Activated CD4-positive, alpha-beta T cell treated with anti-CD3 and anti-CD28 coated beads, Interleukin-10, Interleukin-2, amounts not matched to agents 100 ng/mL and 50 ng/mL, durations not matched to agents 16 hours and 8 hours (primary cell): ENCODE data around the gene NDUFA1.
"Not testable (repeated sequence)": the region's sequence is repeated elsewhere in the genome, so short reads cannot be mapped to it uniquely, and the experiment has no call there.

ENCODE experiments used
- DNase-seq: peaks from one replicate; pipeline ENCODE4 v3.0.0-alpha.2; 2020

Gene NDUFA1

DNA sequence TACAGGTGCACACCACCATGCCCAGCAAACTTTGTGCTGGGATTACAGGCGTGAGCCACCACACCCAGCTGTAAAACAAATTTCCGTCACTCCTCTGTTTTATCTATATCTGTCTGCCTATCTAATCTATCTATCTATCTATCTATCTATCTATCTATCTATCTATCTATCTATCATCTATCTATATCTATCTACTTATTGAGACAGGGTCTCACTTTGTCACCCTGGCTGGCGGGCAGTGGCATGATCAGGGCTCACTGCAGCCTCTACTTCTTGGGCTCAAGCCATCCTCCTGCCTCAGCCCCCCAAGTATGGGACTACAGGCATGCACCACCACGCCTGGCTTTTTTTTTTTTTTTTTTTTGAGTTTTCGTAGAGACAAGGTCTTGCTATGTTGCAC is 44.7 kb downstream of the NDUFA1 start:
- no peak for DNase-seq

GRCh38 chrX:119917877-119918276 is 46.2 kb downstream of the NDUFA1 start:
- DNase-seq: no peak

DNA sequence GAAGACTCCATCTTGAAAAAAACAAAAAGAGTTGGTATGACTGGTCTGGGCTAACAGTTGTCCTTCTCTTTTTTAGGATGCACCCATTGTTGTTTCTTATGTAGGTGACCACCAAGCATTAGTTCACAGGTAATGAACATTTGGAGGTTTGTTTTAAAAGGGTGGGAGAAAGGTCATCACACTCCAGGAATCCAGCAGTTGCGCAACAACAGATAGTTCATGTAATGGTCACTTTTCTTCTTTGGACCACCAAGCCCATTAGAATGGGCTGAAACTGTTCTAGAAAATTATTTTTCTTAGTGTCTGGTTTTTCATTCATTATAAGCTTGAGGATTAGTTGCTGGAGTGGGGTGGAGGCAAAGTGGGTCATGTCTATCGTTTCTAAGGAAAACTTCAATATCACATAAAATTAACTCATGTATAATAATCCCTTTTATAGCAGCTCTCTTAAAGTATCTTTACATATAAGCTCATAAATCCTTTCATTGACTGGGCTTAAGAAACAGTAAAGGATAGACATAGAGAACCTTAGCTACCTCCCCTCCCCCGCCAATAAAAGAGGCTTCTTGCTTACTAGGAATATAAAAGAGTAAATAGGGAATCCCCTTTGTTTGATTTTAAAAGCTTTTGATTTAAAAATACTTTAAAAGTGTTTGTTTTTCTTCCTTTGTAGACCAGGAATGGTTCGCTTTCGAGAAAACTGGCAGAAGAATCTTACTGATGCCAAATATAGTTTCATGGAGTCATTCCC is 48.4 kb downstream of the NDUFA1 start:
- DNase-seq: no peak

DNA sequence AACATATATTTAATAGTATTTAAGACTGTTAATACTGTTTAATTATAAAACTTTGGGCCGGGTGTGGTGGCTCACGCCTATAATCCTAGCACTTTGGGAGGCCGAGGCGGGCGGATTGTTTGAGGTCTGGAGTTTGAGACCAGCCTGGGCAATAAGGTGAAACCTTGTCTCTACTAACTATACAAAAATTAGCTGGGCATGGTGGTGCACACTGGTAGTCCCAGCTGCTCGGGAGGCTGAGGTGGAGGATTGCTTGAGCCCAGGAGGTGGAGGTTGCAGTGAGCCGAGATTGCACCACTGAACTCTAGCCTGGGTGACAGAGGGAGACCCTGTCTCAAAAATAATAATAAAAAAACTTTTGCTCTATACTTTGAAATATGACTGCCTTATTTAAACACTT is 50.8 kb downstream of the NDUFA1 start:
- not testable (repeated sequence) for DNase-seq
